Stimulated activated naive CD4-positive, alpha-beta T cell treated with Interleukin-2 at 50 U/mL for 16 hours (primary cell): ENCODE measurements around the gene NR1H2.
"Not testable (repeated sequence)": the region's sequence is repeated elsewhere in the genome, so short reads cannot be mapped to it uniquely, and the experiment has no call there.

Experiments used
- DNase-seq: peaks from one replicate; lab custom pipeline; 2025; lab: John Stamatoyannopoulos, UW

The NR1H2 gene

GRCh38 chr19:50376166-50377050, at the start of gene NR1H2:
NR1H2 (plus strand) TSS chr19:50376457; CDS start chr19:50377606, 1,149 bp downstream.
- peak; percentile 91 for DNase-seq

GRCh38 chr19:50327013-50327412, 49.2 kb upstream of the NR1H2 start:
- DNase-seq: no peak

- DNase-seq: no peak
Measured at GRCh38 chr19:50327461-50328223, 48.6 kb upstream of the NR1H2 start.

GRCh38 chr19:50328224-50328872, 47.9 kb upstream of the NR1H2 start:
- peak; percentile 47 for DNase-seq

GRCh38 chr19:50328873-50329145, 47.4 kb upstream of the NR1H2 start:
- no peak for DNase-seq

- DNase-seq: peak; percentile 96
Measured at GRCh38 chr19:50329146-50329925, 46.9 kb upstream of the NR1H2 start, which contains the start of gene KCNC3. KCNC3 (minus strand) TSS chr19:50329377; CDS start chr19:50329082, 295 bp downstream.

- DNase-seq: not testable (repeated sequence)
Measured at GRCh38 chr19:50329926-50330294, 46.3 kb upstream of the NR1H2 start.

GRCh38 chr19:50330365-50331078, 45.7 kb upstream of the NR1H2 start:
- peak; percentile 72 for DNase-seq

- DNase-seq: no peak
Measured at GRCh38 chr19:50331221-50331993, 44.9 kb upstream of the NR1H2 start.

- no peak for DNase-seq
Measured at GRCh38 chr19:50331994-50332243, 44.3 kb upstream of the NR1H2 start.

- no peak for DNase-seq
Measured at GRCh38 chr19:50332244-50333038, 43.8 kb upstream of the NR1H2 start.

GRCh38 chr19:50333235-50333736, 43.0 kb upstream of the NR1H2 start:
- DNase-seq: peak; percentile 88

GRCh38 chr19:50333737-50334617, 42.3 kb upstream of the NR1H2 start:
- peak; percentile 76 for DNase-seq

- no peak for DNase-seq
Measured at GRCh38 chr19:50334741-50335421, 41.4 kb upstream of the NR1H2 start.

GRCh38 chr19:50337031-50337430, 39.2 kb upstream of the NR1H2 start:
- DNase-seq: not testable (repeated sequence)

- DNase-seq: no peak
Measured at GRCh38 chr19:50340331-50340730, 35.9 kb upstream of the NR1H2 start.

- no peak for DNase-seq
Measured at GRCh38 chr19:50341091-50341564, 35.1 kb upstream of the NR1H2 start.
